Neural progenitor cell (in vitro differentiated cells): ENCODE measurements around the gene TRIM50. TPM values are rescaled to one million over a fixed set of nuclear protein-coding genes. Genes with fewer than 3 reads are reported as not detected.
"Not testable (repeated sequence)": the region's sequence is repeated elsewhere in the genome, so short reads cannot be mapped to it uniquely, and the experiment has no call there.

ENCODE experiments used
- DNase-seq: peaks from one replicate; pipeline ENCODE4 v3.0.0-alpha.2; 2016; ENCODE audit warnings: low spot score
- H2AFZ ChIP-seq: fragments of 200-600 bp; sonication (generic); replicated peaks from 2 replicates; pipeline ENCODE4 v1.6.1; 2016; ENCODE audit warnings: antibody characterized with exemption
- H3F3A ChIP-seq: fragments of 200-600 bp; sonication (generic); 2 replicates; pipeline ENCODE4 v1.6.1; 2016; ENCODE audit warnings: antibody characterized with exemption, low read depth
- H3K27ac ChIP-seq: fragments of 200-600 bp; sonication (generic); 2 replicates; pipeline ENCODE4 v1.5.1; 2016; ENCODE audit warnings: mild to moderate bottlenecking
- H3K27me3 ChIP-seq: fragments of 200-600 bp; sonication (generic); 2 replicates; pipeline ENCODE4 v1.6.1; 2016; ENCODE audit warnings: mild to moderate bottlenecking, moderate library complexity
- H3K36me3 ChIP-seq: fragments of 200-600 bp; sonication (generic); 2 replicates; pipeline ENCODE4 v1.5.1; 2016
- H3K4me1 ChIP-seq: fragments of 200-600 bp; sonication (generic); 2 replicates; pipeline ENCODE4 v1.6.1; 2016; ENCODE audit warnings: mixed run types
- H3K4me2 ChIP-seq: fragments of 200-600 bp; sonication (generic); 2 replicates; pipeline ENCODE4 v1.6.1; 2016
- H3K4me3 ChIP-seq: fragments of 200-600 bp; sonication (generic); 2 replicates; pipeline ENCODE4 v1.5.1; 2016
- H3K79me2 ChIP-seq: fragments of 200-600 bp; sonication (generic); 2 replicates; pipeline ENCODE4 v1.6.1; 2016; ENCODE audit warnings: low read depth
- H3K9ac ChIP-seq: fragments of 200-600 bp; sonication (generic); 2 replicates; pipeline ENCODE4 v1.6.1; 2016
- H3K9me3 ChIP-seq: fragments of 200-600 bp; sonication (generic); 2 replicates; pipeline ENCODE4 v1.5.1; 2016; ENCODE audit warnings: low read depth
- H4K20me1 ChIP-seq: fragments of 200-600 bp; sonication (generic); 2 replicates; pipeline ENCODE4 v1.6.1; 2016; ENCODE audit warnings: low read depth
- H3K27ac Mint-ChIP-seq: 3 replicates; pipeline ENCODE4 v1.8.0; 2021; ENCODE audit warnings: mixed read lengths
- H3K27me3 Mint-ChIP-seq: 2 replicates; pipeline ENCODE4 v1.8.0; 2022; ENCODE audit warnings: low read depth, mild to moderate bottlenecking, inconsistent platforms, moderate library complexity, mixed read lengths; ENCODE audit not compliant: insufficient read depth
- H3K36me3 Mint-ChIP-seq: 3 replicates; pipeline ENCODE4 v1.8.0; 2021; ENCODE audit warnings: mixed read lengths
- H3K4me1 Mint-ChIP-seq: 3 replicates; pipeline ENCODE4 v1.8.0; 2021; ENCODE audit warnings: mixed read lengths
- H3K4me3 Mint-ChIP-seq: 3 replicates; pipeline ENCODE4 v1.8.0; 2021; ENCODE audit warnings: mild to moderate bottlenecking, moderate library complexity, mixed read lengths
- H3K9me3 Mint-ChIP-seq: 3 replicates; pipeline ENCODE4 v1.8.0; 2020; ENCODE audit warnings: mixed read lengths
- small RNA-seq: library from RNA; depleted of rRNA; stranded (forward); fragments of <200 nt; gene quantifications from one replicate; pipeline ENCODE3, GENCODE V24; 2015
- total RNA-seq: library from RNA; depleted of rRNA; stranded (reverse); fragments of >200 nt; gene quantifications from 2 replicates; pipeline ENCODE4 v1.2.3, GENCODE V29; 2015; ENCODE audit warnings: low replicate concordance

The TRIM50 gene
- total RNA-seq, 1 donor from 2014 or later, result not detected

DNA sequence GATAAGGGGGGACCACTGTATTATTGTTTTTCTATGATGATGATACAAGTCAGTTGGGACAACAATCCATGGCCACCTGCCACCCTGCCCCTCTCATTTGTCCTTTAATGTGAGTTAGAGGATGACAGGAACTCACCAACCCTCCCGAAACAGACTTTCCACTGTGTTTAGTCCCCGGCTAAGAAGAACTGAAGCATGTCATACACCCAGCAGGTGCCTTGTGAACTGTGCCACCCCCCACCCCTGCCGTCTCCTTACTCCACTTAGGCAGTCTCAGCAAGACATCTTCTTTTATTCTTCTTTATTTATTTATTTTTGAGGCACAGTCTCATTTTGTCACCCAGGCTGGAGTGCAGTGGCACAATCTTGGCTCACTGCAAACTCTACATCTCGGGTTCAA, 60.1 kb downstream of the TRIM50 start:
- H3K27me3 Mint-ChIP-seq, H3K27ac Mint-ChIP-seq, H3K9me3 ChIP-seq, H3K27ac ChIP-seq, H3K27me3 ChIP-seq, H3K36me3 ChIP-seq, H3K4me1 Mint-ChIP-seq, H3K4me2 ChIP-seq, H3K9me3 Mint-ChIP-seq, H4K20me1 ChIP-seq, H3K9ac ChIP-seq, H2AFZ ChIP-seq, H3K4me3 Mint-ChIP-seq, H3K36me3 Mint-ChIP-seq, DNase-seq, H3K79me2 ChIP-seq, H3F3A ChIP-seq, H3K4me1 ChIP-seq, H3K4me3 ChIP-seq: not testable (repeated sequence)

DNA sequence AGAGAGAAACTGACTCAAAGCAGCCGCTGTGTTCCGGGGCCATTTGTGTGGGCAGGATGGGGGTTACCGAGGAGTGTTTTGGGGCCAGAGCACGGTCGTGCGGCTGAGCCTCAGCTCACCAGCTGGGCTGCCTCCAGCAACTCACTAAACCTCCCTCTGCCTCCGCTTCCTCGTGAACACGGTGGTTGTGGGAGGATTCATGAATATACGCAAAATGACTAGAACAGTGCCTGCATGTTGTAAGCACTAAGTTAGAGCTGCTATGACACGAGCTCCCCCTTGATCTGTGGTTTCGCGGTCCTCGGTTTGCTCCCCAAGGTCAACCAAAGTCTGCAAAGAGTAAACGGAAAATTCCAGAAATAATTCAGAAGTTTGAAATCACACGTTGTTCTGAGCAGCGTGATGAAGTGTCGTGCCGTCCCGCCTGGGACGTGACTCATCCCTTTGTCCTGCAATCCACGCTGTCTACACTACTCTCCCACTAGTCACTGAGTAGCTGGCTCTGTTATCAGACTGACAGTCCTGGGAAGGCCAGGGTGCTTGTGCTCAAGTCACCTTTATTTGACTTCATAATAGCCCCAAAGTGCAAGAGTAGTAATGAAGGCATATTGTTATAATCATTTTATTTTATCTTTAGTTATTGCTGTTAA, 61.0 kb downstream of the TRIM50 start:
- not testable (repeated sequence) for H3K4me1 Mint-ChIP-seq, H3F3A ChIP-seq, H3K79me2 ChIP-seq, H3K36me3 ChIP-seq, H2AFZ ChIP-seq, H3K27ac Mint-ChIP-seq, H3K4me1 ChIP-seq, DNase-seq, H3K4me3 Mint-ChIP-seq, H4K20me1 ChIP-seq, H3K4me3 ChIP-seq, H3K4me2 ChIP-seq, H3K27ac ChIP-seq, H3K27me3 Mint-ChIP-seq, H3K9me3 ChIP-seq, H3K36me3 Mint-ChIP-seq, H3K9me3 Mint-ChIP-seq, H3K9ac ChIP-seq, H3K27me3 ChIP-seq

Small RNA genes within 50 kb of the gene (small RNA-seq; reads per million reads assigned to genes)
- not detected for gene RNU6-1080P

Other genes with a start within 250 kb of the TRIM50 start
- not detected in 2 replicates for gene SPDYE9, start 242.0 kb downstream of the TRIM50 start, total RNA-seq
- gene NSUN5, start 19.3 kb downstream of the TRIM50 start, total RNA-seq, result 23.3 and 48.6 TPM in 2 replicates
- not detected in 2 replicates for gene FKBP6, start 79 bp upstream of the TRIM50 start, total RNA-seq
- gene FZD9, start 105.7 kb upstream of the TRIM50 start, total RNA-seq, result 1.1 and 5.8 TPM in 2 replicates
- gene BAZ1B, start 194.2 kb upstream of the TRIM50 start, total RNA-seq, result 69.3 and 85.8 TPM in 2 replicates
- 10.4 and 29.9 TPM in 2 replicates for gene BCL7B, start 229.6 kb upstream of the TRIM50 start, total RNA-seq